HG03095 (cell line): ENCODE measurements around the gene OR6C1.
"Not testable (repeated sequence)": the region's sequence is repeated elsewhere in the genome, so short reads cannot be mapped to it uniquely, and the experiment has no call there.

Experiments used
- ATAC-seq: cut with Tn5 transposase; IDR thresholded peaks from one replicate; pipeline ENCODE4 v1.9.1; 2021; ENCODE audit warnings: moderate library complexity; ENCODE audit not compliant: unreplicated experiment

Gene OR6C1

DNA sequence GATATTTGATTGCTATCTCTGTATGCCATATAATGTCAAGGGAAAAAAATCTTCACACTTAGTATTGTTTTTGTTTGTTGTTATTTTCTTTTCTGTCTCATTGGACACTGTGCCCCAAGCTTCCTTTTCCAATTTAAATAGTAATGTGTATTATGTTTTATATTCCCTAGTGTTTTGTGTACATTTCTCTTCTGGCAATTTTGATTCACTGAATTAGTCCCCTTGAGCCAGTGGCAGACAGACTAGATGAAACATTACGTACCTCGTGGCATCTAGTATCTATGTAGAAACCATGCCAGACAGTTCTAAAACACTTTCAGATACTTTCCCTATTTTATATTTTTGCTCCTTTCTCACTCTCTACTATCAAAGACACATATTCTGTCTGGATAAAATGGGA is at the start of gene OR6C1:
Gene OR6C1, plus strand, starts transcription at position 301 of the 400 bp plus-strand sequence. CDS start 6,257 bp downstream, outside the sequence.
- ATAC-seq, result no peak

GRCh38 chr12:55280991-55281390 is 33.2 kb upstream of the OR6C1 start:
- no peak for ATAC-seq

- no peak for ATAC-seq
These were observed 24.1 kb upstream of the OR6C1 start for GRCh38 chr12:55289999-55290398.

GRCh38 chr12:55296469-55296868 is 17.7 kb upstream of the OR6C1 start, which contains the start of gene OR6C6:
Gene OR6C6, minus strand, starts transcription at chr12:55296569. Its CDS starts 1,337 bp downstream, at chr12:55295232.
- ATAC-seq, result no peak

GRCh38 chr12:55320201-55320600 is 6.1 kb downstream of the OR6C1 start:
- ATAC-seq, result no peak

DNA sequence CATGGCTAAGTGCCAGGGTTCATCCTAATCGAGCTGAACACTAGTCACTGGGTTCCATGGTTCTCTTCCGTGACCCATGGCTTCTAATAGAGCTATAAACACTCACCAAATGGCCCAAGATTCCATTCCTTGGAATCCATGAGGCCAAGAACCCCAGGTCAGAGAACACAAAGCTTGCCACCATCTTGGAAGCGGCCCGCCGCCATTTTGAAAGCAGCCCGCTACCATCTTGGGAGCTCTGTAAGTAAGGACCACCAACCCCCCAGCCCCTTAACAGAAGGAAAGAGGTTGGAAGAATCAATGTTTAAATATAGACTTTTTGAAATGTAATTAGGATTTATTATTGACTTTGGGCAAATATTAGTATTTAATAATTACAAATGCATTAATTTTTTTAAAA is 11.7 kb downstream of the OR6C1 start:
- not testable (repeated sequence) for ATAC-seq

GRCh38 chr12:55330446-55330845 is 16.3 kb downstream of the OR6C1 start, which contains the start of gene OR6C3:
Gene OR6C3, plus strand, starts transcription at chr12:55330746. Its CDS starts 955 bp downstream, at chr12:55331701.
- ATAC-seq, result no peak

- no peak for ATAC-seq
These were observed 21.9 kb downstream of the OR6C1 start for GRCh38 chr12:55336002-55336401.

DNA sequence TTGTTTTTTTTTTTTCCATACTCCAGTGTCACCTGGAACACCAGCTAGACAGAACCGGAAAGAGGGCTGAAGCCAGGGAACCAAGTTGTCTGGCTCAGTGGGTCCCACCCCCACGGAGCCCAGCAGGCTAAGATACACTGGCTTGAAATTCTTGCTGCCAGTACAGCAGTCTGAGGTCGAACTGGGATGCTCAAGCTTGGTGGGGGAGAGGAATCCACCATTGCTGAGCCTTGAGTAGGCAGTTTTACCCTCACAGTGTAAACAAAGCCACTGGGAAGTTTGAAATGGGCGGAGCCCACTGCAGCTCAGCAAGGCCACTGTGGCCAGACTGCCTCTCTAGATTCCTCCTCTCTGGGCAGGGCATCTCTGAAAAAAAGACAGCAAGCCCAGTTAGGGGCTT is 41.2 kb downstream of the OR6C1 start:
- ATAC-seq, result not testable (repeated sequence)

GRCh38 chr12:55362675-55363074 is 48.5 kb downstream of the OR6C1 start, which contains the start of gene OR6C75:
Gene OR6C75, plus strand, starts transcription at chr12:55362975. Its CDS starts 2,136 bp downstream, at chr12:55365111.
- ATAC-seq, result no peak

GRCh38 chr12:55365086-55365485 is 50.9 kb downstream of the OR6C1 start:
- ATAC-seq, result no peak
